GM21381 (cell line): ENCODE results near the gene ACSS3.
"Not testable (repeated sequence)": the region's sequence is repeated elsewhere in the genome, so short reads cannot be mapped to it uniquely, and the experiment has no call there.

Source experiments
- ATAC-seq: cut with Tn5 transposase; IDR thresholded peaks from one replicate; pipeline ENCODE4 v1.9.1; 2021; ENCODE audit warnings: mild to moderate bottlenecking, moderate library complexity; ENCODE audit not compliant: unreplicated experiment

The ACSS3 gene, protein sequence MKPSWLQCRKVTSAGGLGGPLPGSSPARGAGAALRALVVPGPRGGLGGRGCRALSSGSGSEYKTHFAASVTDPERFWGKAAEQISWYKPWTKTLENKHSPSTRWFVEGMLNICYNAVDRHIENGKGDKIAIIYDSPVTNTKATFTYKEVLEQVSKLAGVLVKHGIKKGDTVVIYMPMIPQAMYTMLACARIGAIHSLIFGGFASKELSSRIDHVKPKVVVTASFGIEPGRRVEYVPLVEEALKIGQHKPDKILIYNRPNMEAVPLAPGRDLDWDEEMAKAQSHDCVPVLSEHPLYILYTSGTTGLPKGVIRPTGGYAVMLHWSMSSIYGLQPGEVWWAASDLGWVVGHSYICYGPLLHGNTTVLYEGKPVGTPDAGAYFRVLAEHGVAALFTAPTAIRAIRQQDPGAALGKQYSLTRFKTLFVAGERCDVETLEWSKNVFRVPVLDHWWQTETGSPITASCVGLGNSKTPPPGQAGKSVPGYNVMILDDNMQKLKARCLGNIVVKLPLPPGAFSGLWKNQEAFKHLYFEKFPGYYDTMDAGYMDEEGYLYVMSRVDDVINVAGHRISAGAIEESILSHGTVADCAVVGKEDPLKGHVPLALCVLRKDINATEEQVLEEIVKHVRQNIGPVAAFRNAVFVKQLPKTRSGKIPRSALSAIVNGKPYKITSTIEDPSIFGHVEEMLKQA

DNA sequence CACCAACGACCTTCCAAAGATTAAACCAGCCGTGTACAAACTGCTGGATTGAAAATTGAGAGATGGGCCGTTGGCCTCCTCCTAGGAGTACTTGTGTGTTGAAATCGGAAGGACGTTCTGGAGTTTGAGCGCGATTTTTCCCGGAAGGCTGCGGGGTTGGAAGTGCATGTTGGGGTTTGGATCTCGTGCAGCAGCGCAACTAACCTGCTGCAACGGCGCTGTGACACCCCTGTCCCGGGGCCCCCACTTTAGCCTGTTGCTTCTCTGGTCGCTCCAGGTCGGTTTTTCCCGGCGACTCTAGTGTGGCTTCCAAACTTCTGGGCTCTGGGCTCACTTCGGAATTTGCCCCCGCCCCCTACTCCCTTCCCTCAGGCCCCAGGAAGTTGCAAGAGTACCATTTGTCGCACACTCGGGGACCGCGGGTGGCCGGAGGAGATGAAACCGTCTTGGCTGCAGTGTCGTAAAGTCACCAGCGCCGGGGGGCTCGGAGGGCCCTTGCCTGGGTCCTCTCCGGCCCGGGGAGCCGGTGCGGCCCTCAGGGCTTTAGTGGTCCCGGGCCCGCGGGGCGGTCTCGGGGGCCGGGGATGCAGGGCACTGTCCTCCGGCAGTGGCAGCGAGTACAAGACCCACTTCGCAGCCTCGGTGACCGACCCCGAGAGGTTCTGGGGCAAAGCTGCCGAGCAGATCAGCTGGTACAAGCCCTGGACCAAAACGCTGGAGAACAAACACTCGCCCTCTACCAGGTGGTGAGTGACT is at the start of gene ACSS3:
Gene ACSS3 (plus strand): TSS at position 394 of the 756 bp plus-strand sequence. CDS start 42 bp downstream, at position 436.
- ATAC-seq: no peak

DNA sequence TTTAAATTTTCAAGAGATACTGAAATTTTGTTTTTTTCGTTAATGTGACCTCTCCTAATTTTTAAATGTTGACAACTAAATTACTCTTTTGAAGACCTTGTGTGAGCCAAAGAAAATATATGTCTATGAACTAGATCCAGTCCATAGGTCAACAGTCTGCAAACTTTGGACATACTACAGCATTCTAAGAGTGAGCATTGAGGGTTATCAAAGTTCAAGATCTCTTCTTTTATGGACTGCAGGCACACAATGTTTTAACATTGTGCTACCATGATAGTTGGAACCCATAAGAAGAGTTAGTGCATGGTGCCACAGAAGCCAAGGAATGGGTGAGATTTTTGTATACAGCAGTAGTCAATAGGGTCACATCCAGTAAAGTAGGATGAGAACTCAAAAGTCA is 43.0 kb upstream of the ACSS3 start:
- ATAC-seq: no peak

DNA sequence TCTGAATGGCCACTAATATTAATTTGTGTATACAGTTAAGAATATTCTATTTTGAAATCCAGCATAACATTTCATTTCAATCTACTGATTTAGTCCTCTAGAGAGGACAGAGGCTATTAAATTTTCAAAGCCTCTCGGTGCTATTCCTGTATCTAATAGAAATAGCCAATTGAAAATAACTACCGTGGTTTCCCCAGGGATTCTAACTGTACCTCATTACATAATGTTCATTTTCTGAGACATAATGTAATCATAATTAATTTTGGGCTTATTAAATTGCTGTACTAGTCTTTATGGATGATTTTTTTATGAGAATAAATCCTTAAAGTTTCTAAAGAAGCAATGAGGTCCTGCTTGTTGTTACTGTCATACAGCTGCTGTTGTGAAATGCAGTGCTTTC is 38.6 kb upstream of the ACSS3 start:
- no peak for ATAC-seq

DNA sequence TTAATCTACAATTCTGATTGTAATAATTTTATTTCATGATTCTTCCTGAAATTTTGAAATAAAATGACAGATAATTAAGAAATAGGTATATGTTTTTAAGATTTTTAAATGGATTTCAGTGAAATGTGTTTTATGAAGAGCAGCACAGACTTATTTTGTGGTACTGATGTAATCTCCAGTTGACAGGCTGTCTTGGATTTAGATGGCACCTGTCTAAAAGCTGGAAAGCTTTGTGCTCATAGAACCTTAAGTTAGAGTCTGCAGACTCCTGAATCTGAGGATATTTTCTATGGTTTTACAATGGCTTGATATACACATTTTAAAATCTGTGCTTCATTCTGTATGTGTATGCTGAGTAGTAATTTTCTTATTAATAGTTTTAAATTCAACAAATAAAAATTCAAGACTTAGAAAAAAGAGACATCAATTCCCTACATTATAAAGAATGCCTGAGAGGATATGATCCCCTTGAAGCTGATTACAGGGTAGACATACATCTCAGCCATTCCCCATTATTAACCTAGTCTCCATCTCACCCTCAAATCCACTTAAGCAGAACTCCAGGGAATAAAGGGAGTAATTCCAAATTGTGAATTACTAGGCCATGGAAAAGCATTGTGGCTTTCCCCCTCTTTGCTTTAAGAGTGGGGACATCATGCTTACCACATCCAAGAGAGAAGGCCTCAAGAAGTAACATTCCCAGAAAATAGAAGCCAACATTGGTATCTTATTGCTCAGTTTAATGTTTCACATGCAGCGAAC is 33.7 kb upstream of the ACSS3 start:
- ATAC-seq: no peak

DNA sequence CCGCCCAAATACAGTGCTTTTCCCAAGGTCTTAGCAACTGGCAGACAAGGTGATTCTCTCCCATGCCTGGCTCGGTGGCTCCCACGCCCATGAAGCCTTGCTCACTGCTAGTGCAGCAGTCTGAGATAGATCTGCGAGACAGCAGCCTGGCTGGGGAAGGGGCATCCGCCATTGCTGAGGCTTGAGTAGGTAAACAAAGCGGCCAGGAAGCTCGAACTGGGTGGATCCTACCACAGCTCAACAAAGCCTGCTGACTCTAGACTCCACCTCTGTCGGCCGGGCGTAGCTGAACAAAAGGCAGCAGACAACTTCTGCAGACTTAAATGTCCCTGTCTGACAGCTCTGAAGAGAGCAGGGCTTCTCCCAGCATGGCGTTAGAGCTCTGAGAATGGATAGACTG is 12.9 kb upstream of the ACSS3 start:
- not testable (repeated sequence) for ATAC-seq

DNA sequence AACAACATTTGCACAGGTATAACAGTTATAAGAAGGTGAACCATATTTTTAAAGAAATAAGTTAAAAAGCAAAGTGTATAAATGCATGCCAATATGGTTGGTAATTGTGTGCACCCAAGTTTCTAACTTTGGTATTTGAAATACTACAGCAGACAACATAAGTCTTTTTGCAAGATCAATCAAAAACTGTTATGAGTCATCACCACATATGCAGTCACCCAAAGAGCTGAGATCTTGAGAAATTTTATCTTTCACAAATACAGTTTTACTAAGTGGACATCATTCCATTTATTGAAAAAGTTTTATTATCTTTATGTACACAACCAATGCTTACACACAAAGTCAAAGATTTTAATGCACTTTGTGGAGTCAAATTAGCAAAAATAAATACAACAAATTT is 7.0 kb upstream of the ACSS3 start:
- no peak for ATAC-seq

DNA sequence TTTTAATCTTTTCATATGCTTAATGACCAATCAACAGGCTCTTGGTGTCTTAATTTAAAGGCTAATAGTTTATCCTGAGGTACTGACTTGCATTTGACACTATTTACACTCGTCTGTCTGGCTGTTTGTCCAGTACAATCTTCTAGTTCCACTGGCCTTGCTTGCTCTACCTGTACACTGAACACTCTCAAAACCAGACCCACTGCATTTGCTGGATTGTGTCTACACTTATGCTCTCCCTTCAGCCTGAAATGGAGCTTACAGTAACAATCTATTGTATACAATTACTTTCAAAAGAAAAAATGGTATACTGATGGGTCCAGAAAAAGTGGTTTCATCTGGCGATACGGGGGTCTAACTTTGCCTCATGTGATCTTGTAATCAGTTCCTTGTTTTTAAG is 2.3 kb upstream of the ACSS3 start:
- no peak for ATAC-seq

DNA sequence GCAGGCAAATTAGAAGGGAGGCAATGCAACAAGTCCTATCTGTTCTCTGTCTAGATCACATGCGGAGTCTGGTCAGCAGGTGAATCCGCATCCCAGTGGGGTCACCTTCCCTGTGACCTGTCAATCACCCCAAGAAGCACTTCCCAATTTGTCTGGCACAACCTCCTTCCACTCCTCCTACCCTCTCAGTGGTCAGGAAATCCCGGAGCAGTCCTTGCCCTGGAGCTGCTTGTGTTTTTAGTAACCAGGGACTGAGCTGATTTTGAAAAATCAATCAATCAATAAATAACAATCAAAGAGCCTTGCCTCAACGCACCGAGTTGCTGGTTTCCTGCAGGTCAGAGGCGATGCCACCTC is 572 bp upstream of the ACSS3 start:
- ATAC-seq: no peak

DNA sequence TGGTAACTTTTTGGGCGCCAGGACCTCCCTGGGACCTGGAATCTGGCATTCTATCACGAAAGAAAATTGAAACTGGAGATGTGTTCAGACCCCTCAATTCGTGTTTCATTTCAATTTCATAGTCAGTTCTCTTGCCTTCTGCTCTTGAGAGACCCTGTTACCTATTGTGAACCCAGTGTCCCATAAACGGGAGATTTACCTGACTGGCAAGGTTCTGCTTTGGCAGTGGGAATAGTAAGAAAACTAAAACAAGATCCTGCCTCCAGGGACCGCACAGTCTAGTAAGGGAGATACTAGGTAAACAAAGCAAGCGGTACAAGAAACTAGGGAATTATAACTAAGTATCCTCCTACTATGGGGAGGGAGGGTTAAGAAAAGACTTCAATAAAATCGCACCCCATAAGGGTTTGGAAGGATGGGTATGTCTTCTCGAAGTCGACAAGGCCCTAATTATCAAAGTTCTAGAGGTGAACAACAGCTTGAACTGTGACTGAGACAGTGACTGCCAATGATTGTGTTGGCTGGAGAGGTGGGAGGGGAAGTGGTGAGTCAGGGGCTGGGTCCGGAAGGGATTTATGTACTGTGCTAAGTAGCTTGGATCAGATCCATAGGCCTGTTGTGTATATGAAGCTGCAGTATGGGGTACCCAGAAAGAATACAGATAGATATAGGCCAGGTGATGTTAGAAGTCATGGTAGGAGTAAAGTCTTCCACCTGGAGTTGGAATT is 754 bp downstream of the ACSS3 start:
- no peak for ATAC-seq

DNA sequence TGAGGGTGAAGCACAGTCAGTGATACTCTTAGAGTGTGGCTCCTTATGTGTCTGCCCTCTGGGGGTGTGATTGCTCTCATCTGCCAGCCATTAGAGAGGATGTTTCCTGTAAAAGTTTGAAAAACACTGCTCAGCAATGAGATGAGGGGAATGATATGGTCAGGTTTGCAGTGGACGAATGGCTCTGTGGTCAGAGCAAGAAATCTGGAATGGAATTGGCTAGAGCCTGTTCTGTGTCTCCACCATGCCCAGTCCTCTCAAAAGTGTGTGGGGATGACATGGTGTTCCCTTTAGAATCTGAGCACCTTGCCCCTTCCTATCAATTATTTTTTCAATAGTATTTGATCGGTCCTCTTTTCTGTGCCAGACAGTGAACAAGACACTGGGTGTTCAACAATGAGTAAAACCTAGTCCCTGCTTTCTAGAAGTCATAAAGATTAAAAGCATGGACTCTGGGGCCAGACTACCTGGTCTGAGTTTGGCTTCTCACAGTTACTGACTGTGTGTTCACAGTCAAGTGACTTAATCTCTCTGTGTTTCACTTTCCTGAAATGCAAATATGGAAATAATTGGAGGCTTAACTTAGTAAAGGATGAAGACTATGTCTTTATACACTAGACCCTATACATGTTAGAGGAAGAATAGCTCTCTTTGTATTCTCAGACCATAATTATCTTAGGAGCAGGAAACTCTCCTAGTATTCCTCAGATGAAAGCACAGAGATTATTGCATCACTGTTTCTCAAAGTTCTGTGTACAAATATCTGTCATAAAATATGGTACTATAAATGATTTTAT is 1.6 kb downstream of the ACSS3 start:
- no peak for ATAC-seq

DNA sequence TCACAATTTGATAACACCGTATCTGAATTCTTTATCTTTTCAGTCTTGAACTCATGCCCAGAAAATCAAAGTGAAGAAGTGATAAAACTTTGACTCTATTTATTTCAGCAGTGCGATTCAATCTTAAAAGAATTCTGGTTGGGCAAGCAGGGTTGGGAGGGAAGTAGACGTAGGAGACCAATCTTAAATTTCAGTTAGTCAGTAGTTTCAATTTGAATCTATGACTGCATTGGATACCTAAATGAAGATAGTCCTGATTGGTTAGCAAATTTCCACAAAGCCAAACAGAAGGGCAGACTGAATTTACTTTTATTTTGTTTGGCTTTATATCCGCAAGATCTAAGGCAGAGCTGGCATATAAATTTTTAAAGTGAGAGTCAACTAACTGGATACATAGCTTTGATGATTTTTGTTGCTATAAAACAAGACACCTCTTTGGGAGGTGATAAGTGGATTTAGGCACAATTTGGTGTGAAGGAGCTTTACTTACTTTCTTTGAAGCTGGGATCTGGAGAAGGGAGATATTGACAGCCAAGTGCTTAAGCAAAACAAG is 2.6 kb downstream of the ACSS3 start:
- ATAC-seq: no peak

DNA sequence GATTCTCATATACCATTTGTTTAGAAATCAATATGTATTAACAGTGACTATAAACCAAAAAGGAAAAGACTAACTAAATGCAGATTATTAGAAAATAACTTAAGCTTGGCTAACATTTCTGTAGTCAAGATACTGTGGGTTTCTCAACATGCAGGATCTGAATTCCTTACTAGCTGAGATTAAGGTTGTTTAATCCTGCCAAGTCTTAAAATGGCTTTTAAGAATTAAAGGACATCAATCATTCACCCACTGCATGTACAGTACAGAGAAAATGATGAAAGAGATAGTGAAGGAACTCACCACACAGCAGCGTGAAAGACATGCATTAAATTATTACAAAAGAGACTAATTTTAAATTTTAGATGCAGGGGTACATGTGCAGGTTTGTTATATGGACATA is 3.8 kb downstream of the ACSS3 start:
- ATAC-seq: no peak

DNA sequence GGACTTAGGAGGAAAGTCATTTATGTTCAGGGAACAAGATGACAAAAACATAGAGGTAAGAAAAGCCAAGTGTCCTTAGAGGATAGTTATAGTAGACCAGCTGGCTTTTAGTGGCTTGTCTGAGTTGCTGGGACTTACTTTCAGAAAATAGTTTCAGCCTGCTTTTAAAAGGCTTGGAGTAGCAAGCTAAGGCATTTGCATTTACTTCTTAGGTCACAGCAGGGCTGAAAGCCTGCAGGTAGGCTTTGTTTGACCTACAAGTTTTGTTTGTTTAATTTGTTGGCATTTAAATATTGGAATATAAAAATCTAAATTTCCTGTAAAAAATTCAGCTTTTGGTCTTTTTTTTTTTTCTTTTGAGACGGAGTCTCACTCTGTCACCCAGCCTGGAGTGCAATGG is 5.1 kb downstream of the ACSS3 start:
- no peak for ATAC-seq

DNA sequence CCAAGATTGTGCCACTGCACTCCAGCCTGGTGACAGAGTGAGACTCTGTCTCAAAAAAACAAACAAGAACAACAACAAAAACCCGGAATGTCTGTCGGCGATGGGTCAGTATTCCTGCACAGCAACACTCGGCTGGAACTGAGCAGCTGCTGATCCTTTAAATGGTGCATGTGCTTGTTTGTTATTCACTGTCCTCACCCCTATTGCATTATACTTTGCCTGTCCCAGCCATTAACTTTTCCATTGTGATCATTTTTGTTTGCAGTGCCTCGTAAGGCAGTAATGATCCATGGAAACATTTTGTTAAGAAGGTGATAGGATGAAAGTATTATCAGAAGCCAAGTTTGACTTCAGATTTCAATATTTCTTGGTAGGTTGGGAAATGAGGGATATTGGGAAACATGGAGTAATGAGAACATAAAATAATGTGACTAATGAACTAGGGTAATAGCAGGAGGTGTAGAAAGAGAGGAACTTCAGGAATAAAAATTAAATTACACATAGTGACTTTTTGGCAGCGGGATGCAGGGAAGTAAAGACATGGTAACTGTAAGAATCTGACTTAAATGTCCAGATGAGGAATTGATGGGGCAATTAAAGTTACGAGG is 6.1 kb downstream of the ACSS3 start:
- no peak for ATAC-seq

DNA sequence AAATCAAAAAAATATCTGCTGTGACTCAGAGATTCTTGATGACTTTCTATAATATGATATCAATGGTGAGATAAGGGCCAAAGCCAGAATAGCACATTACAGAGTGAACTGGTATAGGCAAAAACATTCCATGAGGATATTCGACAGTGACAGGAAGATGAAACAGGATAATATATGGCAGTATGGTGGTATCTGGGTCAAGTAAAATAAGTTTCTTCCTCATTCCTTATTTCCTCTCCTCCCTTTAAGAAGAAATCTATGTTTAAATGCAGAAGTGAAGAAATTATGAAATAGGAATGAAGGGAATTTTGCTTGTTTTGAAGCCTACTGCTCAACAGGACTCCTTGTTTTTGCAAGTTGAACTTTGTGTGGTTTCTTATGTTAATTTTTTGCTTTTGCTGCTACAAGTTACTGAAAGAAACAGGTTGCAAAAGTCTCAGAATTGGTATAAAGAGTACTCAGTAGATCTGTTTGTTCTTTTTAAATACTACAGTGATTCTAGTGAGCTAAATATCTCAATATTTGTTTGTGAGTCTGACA is 7.0 kb downstream of the ACSS3 start:
- ATAC-seq: no peak

DNA sequence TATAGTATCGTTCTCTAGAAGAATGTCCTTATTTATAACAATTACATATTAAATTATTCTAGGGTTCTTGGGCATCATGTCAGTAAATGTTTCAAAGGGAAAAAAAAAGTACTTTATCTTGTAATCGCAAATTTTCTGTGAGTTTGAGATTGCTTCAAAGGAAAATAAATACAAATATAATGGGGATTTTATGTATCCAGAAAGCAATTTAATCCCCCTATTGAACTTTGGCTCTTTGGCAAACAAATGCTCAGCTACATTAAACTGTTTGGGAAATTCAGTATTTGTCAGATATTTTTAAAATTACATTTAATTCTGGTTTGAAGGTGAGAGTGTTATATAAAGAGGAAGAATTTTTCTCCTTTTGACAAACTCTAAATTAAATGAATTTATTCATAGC is 8.0 kb downstream of the ACSS3 start:
- no peak for ATAC-seq

DNA sequence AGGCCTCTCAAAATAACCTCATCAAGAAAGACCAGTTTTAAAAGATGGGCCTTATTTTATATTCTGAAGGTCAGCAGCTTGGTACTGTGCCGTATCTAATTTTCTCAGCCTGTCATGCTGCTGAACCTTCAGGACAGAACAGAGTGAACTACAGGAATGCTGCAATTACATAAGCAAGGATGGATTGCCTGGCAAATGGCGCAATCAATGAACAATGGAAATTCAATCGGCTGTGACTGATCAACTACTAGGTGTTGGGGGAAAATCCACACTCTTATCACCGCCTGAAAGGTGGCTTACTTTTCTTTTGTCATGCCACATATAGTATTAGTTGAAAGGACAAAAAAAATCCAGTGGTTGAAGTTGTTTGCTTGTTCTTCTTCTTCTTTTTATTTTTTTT is 8.5 kb downstream of the ACSS3 start:
- no peak for ATAC-seq

DNA sequence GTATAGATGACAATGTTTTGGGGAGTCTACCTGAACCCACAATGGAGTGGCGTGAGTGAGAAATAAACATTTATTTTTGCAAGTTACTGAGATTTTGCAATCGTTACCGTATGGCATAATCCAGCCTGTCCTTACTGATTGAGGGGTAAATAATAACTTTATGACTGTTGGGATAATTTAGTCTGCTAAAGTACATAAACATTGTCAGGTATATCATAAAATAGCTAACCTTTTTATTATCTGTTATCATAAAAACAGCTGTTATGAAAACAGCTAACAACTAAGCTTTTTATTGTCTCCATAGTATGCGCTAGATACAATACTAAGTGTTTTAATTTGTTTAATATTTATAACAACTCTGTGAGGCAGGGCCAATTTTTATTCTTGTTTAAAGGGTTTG is 10.3 kb downstream of the ACSS3 start:
- no peak for ATAC-seq

DNA sequence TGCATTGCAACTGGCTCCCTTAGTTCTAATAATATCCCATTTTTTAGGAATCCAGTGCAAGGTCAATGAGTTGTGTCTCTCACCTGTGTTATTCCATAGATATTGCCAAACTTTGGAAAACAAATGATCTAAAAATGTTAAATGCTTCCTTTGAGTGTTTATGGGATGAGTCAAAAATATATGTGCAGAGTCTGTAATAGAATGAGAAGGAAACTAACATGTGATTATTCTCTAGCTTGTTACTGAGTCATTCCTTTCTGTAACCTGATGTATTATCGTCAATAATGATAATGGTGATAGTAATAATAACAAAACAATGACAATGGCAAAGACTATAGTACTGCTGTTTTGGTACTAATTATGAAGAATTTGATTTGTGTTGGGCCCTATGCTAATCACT is 11.5 kb downstream of the ACSS3 start:
- ATAC-seq: no peak
